HEK293 (cell line): ENCODE measurements around the gene SHROOM3.

Experiments
- CTCF ChIP-seq: fragments of 450-650 bp; formaldehyde crosslinking; IDR thresholded peaks from 2 replicates; pipeline ENCODE4 v1.5.1; 2016; ENCODE audit warnings: missing biosample characterization, missing genetic modification characterization
- HIC1 ChIP-seq: fragments of 450-650 bp; formaldehyde crosslinking; IDR thresholded peaks from 2 replicates; pipeline ENCODE4 v1.5.1; 2016; ENCODE audit warnings: missing biosample characterization, missing genetic modification characterization
- PRDM4 ChIP-seq: fragments of 450-650 bp; formaldehyde crosslinking; IDR thresholded peaks from 2 replicates; pipeline ENCODE4 v1.5.1; 2017; ENCODE audit warnings: missing biosample characterization, missing genetic modification characterization
- PRDM6 ChIP-seq: fragments of 450-650 bp; formaldehyde crosslinking; IDR thresholded peaks from 2 replicates; pipeline ENCODE4 v1.5.1; 2017; ENCODE audit warnings: missing biosample characterization, missing genetic modification characterization
- SP2 ChIP-seq: fragments of 450-650 bp; formaldehyde crosslinking; IDR thresholded peaks from 2 replicates; pipeline ENCODE4 v1.5.1; 2016; ENCODE audit warnings: missing biosample characterization, missing genetic modification characterization
- ZBTB8A ChIP-seq: fragments of 450-650 bp; formaldehyde crosslinking; IDR thresholded peaks from 2 replicates; pipeline ENCODE4 v1.5.1; 2016; ENCODE audit warnings: missing biosample characterization, missing genetic modification characterization
- ZNF16 ChIP-seq: fragments of 450-650 bp; formaldehyde crosslinking; IDR thresholded peaks from 2 replicates; pipeline ENCODE4 v1.5.1; 2016; ENCODE audit warnings: low read depth, missing biosample characterization, missing genetic modification characterization
- ZNF248 ChIP-seq: fragments of 450-650 bp; formaldehyde crosslinking; IDR thresholded peaks from 2 replicates; pipeline ENCODE4 v1.5.1; 2017; ENCODE audit warnings: missing biosample characterization, missing genetic modification characterization
- ZNF274 ChIP-seq, 2 experiments: fragments of 200-500 bp in 1 of 2; fragments of 450-650 bp in 1 of 2; sonication (Bioruptor generic) in 1 of 2; formaldehyde crosslinking in 1 of 2; IDR thresholded peaks; 2 replicates each; pipeline versions ENCODE4 v1.5.1 to v1.6.1; 2014 to 2016; ENCODE audit warnings: borderline replicate concordance in 1 of 2, inconsistent platforms in 1 of 2, low read length in 1 of 2, missing biosample characterization in 1 of 2, missing genetic modification characterization in 1 of 2
- ZNF398 ChIP-seq: fragments of 450-650 bp; formaldehyde crosslinking; IDR thresholded peaks from 2 replicates; pipeline ENCODE4 v1.5.1; 2017; ENCODE audit warnings: missing biosample characterization, missing genetic modification characterization
- ZNF423 ChIP-seq: fragments of 450-650 bp; formaldehyde crosslinking; IDR thresholded peaks from 2 replicates; pipeline ENCODE4 v1.5.1; 2016; ENCODE audit warnings: missing biosample characterization, missing genetic modification characterization
- ZNF623 ChIP-seq: fragments of 450-650 bp; formaldehyde crosslinking; IDR thresholded peaks from 2 replicates; pipeline ENCODE4 v1.5.1; 2016; ENCODE audit warnings: missing biosample characterization, missing genetic modification characterization

GRCh38 chr4:76791479-76791878, 356.4 kb downstream of the SHROOM3 start:
- TF ChIP-seq ZNF274 (IDR thresholded peaks at IDR 0.05; ENCODE audit: low read length) (no peak), ZNF274 (tag by site-specific recombination; IDR thresholded peaks at IDR 0.05; ENCODE audit: borderline replicate concordance) (no peak), HIC1 (no peak), ZBTB8A (tag by site-specific recombination) (no peak), ZNF423 (tag by site-specific recombination) (no peak), CTCF (tag by site-specific recombination) (no peak), ZNF623 (tag by site-specific recombination) (no peak), ZNF16 (no peak), ZNF398 (no peak), ZNF248 (tag by site-specific recombination) (no peak), PRDM4 (tag by site-specific recombination) (no peak), PRDM6 (tag by site-specific recombination) (no peak), SP2 (tag by site-specific recombination) (no peak)
